H1 (cell line): ENCODE results near the gene TNS1.

Experiments used
- BCL11A ChIP-seq, 2 experiments: IDR thresholded peaks; one replicate each; pipeline ENCODE4 v1.6.1; 2011; ENCODE audit warnings: low read depth in 2 of 2, low read length in 2 of 2, mild to moderate bottlenecking in 2 of 2
- CTCF ChIP-seq, 3 experiments: IDR thresholded peaks; 1 replicate in 2 of 3; 2 replicates in 1 of 3; pipeline versions ENCODE4 v1.5.1 to v1.6.1; 2011; ENCODE audit warnings: low read length in 3 of 3, mild to moderate bottlenecking in 3 of 3, inconsistent platforms in 2 of 3, low read depth in 1 of 3, moderate library complexity in 1 of 3; ENCODE audit not compliant: insufficient read depth in 1 of 3; ENCODE audit errors: control extremely low read depth in 1 of 3
- EP300 ChIP-seq, 2 experiments: IDR thresholded peaks; 1 replicate in 1 of 2; 2 replicates in 1 of 2; pipeline ENCODE4 v1.6.1; 2011 to 2012; ENCODE audit warnings: low read depth in 2 of 2, low read length in 2 of 2, mild to moderate bottlenecking in 2 of 2, borderline replicate concordance in 1 of 2, inconsistent platforms in 1 of 2, moderate library complexity in 1 of 2
- GABPA ChIP-seq: IDR thresholded peaks from 2 replicates; pipeline ENCODE4 v1.6.1; 2011; ENCODE audit warnings: mild to moderate bottlenecking, low read length, moderate library complexity, borderline replicate concordance; ENCODE audit not compliant: insufficient read depth
- PHF8 ChIP-seq: fragments of 200-600 bp; sonication (generic); conservative IDR thresholded peaks from 2 replicates; pipeline ENCODE4 v1.7.1; 2012; ENCODE audit warnings: low read depth, mild to moderate bottlenecking, inconsistent platforms, low read length, moderate library complexity
- POLR2A ChIP-seq, 2 experiments: IDR thresholded peaks; 1 replicate in 1 of 2; 2 replicates in 1 of 2; pipeline ENCODE4 v1.6.1; 2011; ENCODE audit warnings: low read depth in 2 of 2, low read length in 2 of 2, mild to moderate bottlenecking in 2 of 2; ENCODE audit errors: control extremely low read depth in 1 of 2
- POU5F1 ChIP-seq: IDR thresholded peaks from 2 replicates; pipeline ENCODE4 v1.6.1; 2011; ENCODE audit warnings: low read depth, mild to moderate bottlenecking, low read length, moderate library complexity
- SRF ChIP-seq: IDR thresholded peaks from 2 replicates; pipeline ENCODE4 v1.6.1; 2011; ENCODE audit warnings: mild to moderate bottlenecking, low read depth, low read length, moderate library complexity

GRCh38 chr2:217912098-217913024 is 90.4 kb downstream of the TNS1 start:
- TF ChIP-seq POLR2A (IDR thresholded peaks at IDR 0.05; ENCODE audit: control extremely low read depth in 1 of 2, low read depth in 2 of 2, low read length in 2 of 2) = no peak
- no peak for TF ChIP-seq BCL11A (IDR thresholded peaks at IDR 0.05; ENCODE audit: low read depth in 2 of 2, low read length in 2 of 2)
- no peak for TF ChIP-seq GABPA
- no peak for TF ChIP-seq CTCF (IDR thresholded peaks at IDR 0.05; ENCODE audit: control extremely low read depth in 1 of 3, insufficient read depth in 1 of 3, low read depth in 1 of 3, low read length in 3 of 3)
- TF ChIP-seq PHF8 = no peak
- no peak for TF ChIP-seq SRF
- no peak for TF ChIP-seq POU5F1
- no peak for TF ChIP-seq EP300 (IDR thresholded peaks at IDR 0.05; ENCODE audit: borderline replicate concordance in 1 of 2, low read depth in 2 of 2, low read length in 2 of 2)
